HepG2 (cell line): ENCODE measurements around the gene PGA5. TPM values are rescaled to one million over a fixed set of nuclear protein-coding genes. Genes with fewer than 3 reads are reported as not detected.

Experiments
- ARID2 ChIP-seq: sonication (generic); formaldehyde crosslinking; IDR thresholded peaks from 2 replicates; pipeline ENCODE4 v1.8.1; 2022; ENCODE audit warnings: mild to moderate bottlenecking, missing genetic modification reagents, borderline replicate concordance
- ARID4A ChIP-seq: sonication (generic); formaldehyde crosslinking; IDR thresholded peaks from 2 replicates; pipeline ENCODE4 v1.5.0; 2020; ENCODE audit warnings: mild to moderate bottlenecking, missing genetic modification reagents, borderline replicate concordance
- ELF3 ChIP-seq: IDR thresholded peaks from 2 replicates; pipeline ENCODE4 v1.6.1; 2016; ENCODE audit warnings: missing genetic modification reagents, missing compliant biosample characterization
- KLF15 ChIP-seq: sonication (generic); formaldehyde crosslinking; IDR thresholded peaks from 2 replicates; pipeline ENCODE4 v1.8.1; 2023; ENCODE audit warnings: borderline replicate concordance, mild to moderate bottlenecking, inconsistent platforms, missing genetic modification reagents, mixed read lengths
- KMT2B ChIP-seq: IDR thresholded peaks from 2 replicates; pipeline ENCODE4 v1.6.1; 2016; ENCODE audit warnings: missing genetic modification reagents, missing compliant biosample characterization
- MTA1 ChIP-seq: sonication (generic); formaldehyde crosslinking; IDR thresholded peaks from 2 replicates; pipeline ENCODE4 v1.4.0; 2020; ENCODE audit warnings: missing genetic modification reagents, mild to moderate bottlenecking, borderline replicate concordance
- MTERF4 ChIP-seq: sonication (generic); formaldehyde crosslinking; IDR thresholded peaks from 2 replicates; pipeline ENCODE4 v1.8.0; 2023; ENCODE audit warnings: mild to moderate bottlenecking, missing genetic modification reagents
- NCOA1 ChIP-seq: sonication (generic); formaldehyde crosslinking; IDR thresholded peaks from 2 replicates; pipeline ENCODE4 v1.9.0; 2021; ENCODE audit warnings: missing genetic modification reagents
- NFYB ChIP-seq: sonication (generic); formaldehyde crosslinking; IDR thresholded peaks from 2 replicates; pipeline ENCODE4 v1.4.0; 2020; ENCODE audit warnings: missing genetic modification reagents
- PHF21A ChIP-seq: sonication (generic); formaldehyde crosslinking; IDR thresholded peaks from 2 replicates; pipeline ENCODE4 v1.5.0; 2020; ENCODE audit warnings: mild to moderate bottlenecking, missing genetic modification reagents
- SNAI1 ChIP-seq: sonication (generic); formaldehyde crosslinking; IDR thresholded peaks from 2 replicates; pipeline ENCODE4 v1.5.0; 2020; ENCODE audit warnings: mild to moderate bottlenecking, missing genetic modification reagents, borderline replicate concordance
- YY1 ChIP-seq: IDR thresholded peaks from 2 replicates; pipeline ENCODE4 v1.6.1; 2011; ENCODE audit warnings: low read length, low read depth, moderate library complexity, mild to moderate bottlenecking; ENCODE audit not compliant: insufficient read depth, insufficient replicate concordance
- ZBED4 ChIP-seq: sonication (generic); formaldehyde crosslinking; IDR thresholded peaks from 2 replicates; pipeline ENCODE4 v1.4.0; 2020; ENCODE audit warnings: missing genetic modification reagents, borderline replicate concordance
- ZBTB7B ChIP-seq: sonication (generic); formaldehyde crosslinking; IDR thresholded peaks from 2 replicates; pipeline ENCODE4 v1.4.0; 2020; ENCODE audit warnings: missing genetic modification reagents
- ZNF251 ChIP-seq: sonication (generic); formaldehyde crosslinking; IDR thresholded peaks from 2 replicates; pipeline ENCODE4 v1.9.0; 2021; ENCODE audit warnings: mild to moderate bottlenecking, missing genetic modification reagents
- ZNF329 ChIP-seq: sonication (generic); formaldehyde crosslinking; IDR thresholded peaks from 2 replicates; pipeline ENCODE4 v1.9.0; 2021; ENCODE audit warnings: low read depth, mild to moderate bottlenecking, missing genetic modification reagents
- ZNF576 ChIP-seq: sonication (generic); formaldehyde crosslinking; IDR thresholded peaks from 2 replicates; pipeline ENCODE4 v1.4.0; 2020; ENCODE audit warnings: mild to moderate bottlenecking, missing genetic modification reagents
- ZNF777 ChIP-seq: sonication (generic); formaldehyde crosslinking; IDR thresholded peaks from 2 replicates; pipeline ENCODE4 v1.4.0; 2020; ENCODE audit warnings: missing genetic modification reagents
- ZZZ3 ChIP-seq: sonication (generic); formaldehyde crosslinking; IDR thresholded peaks from 2 replicates; pipeline ENCODE4 v1.4.0; 2020; ENCODE audit warnings: missing genetic modification reagents, mild to moderate bottlenecking, borderline replicate concordance
- polyA plus RNA-seq, 8 experiments: library from polyadenylated mRNA; depleted of rRNA in 3 of 8; stranded (reverse) in 7 of 8; unstranded in 1 of 8; fragments of >200 nt; fragmentation: Illumina TruSeq in 4 of 8; extraction: Trizol in 4 of 8; gene quantifications; 2 replicates each; pipeline versions ENCODE4 v1.2.1 to v1.2.3, GENCODE V29; 2011 to 2016; ENCODE audit warnings: low read depth in 4 of 8, missing spikeins in 1 of 8, mixed read lengths in 1 of 8; ENCODE audit not compliant: insufficient read depth in 1 of 8
- total RNA-seq, 5 experiments: library from RNA; depleted of rRNA; stranded (reverse); fragments of >200 nt; fragmentation: Illumina TruSeq; extraction: Trizol; gene quantifications; 2 replicates each; pipeline ENCODE4 v1.2.3, GENCODE V29; 2016; ENCODE audit warnings: low read depth in 1 of 5

PGA5 gene
- total and polyA plus RNA-seq, 2 of the 13 experiments (the other 11 are each of a cell fraction or from before 2014, with no cell fraction given), result not detected

GRCh38 chr11:61293867-61294716 is 53.1 kb downstream of the PGA5 start (continued):
- TF ChIP-seq ARID4A, result peak; percentile 77
- no peak for TF ChIP-seq PHF21A
- TF ChIP-seq YY1, result no peak
- TF ChIP-seq ZBED4 (CRISPR knock-in tag), result no peak
- TF ChIP-seq NFYB (CRISPR knock-in tag), result no peak
- TF ChIP-seq ZNF576, result 0 out of 2 replicates have a peak, but pooled peaks have one; percentile 48
- TF ChIP-seq ZBTB7B (CRISPR knock-in tag), result peak; percentile 73
- TF ChIP-seq MTA1 (CRISPR knock-in tag), result peak; percentile 35
- TF ChIP-seq ZNF329, result peak; percentile 31; the same call in 1 of the 2 replicates
- TF ChIP-seq SNAI1 (CRISPR knock-in tag), result peak; percentile 64; the same call in 1 of the 2 replicates
- TF ChIP-seq MTERF4 (CRISPR knock-in tag), result peak; percentile 85
- 0 out of 2 replicates have a peak, but pooled peaks have one; percentile 50 for TF ChIP-seq NCOA1 (CRISPR knock-in tag)
- TF ChIP-seq ZNF777 (CRISPR knock-in tag), result no peak
- no peak for TF ChIP-seq ZNF251
- 0 out of 2 replicates have a peak, but pooled peaks have one; percentile 23 for TF ChIP-seq KMT2B (CRISPR knock-in tag)
- TF ChIP-seq ARID2 (CRISPR knock-in tag), result peak; percentile 89
- TF ChIP-seq KLF15 (CRISPR knock-in tag), result peak; percentile 52; the same call in 1 of the 2 replicates
- TF ChIP-seq ELF3 (CRISPR knock-in tag), result 0 out of 2 replicates have a peak, but pooled peaks have one; percentile 22
- no peak for TF ChIP-seq ZZZ3 (CRISPR knock-in tag)
